DMS 273 treated with DMSO at 0.1 percent for 48 hours (cell line): ENCODE results near the gene HPD.

Experiments
- DNase-seq: peaks from one replicate; lab custom pipeline; 2025; lab: John Stamatoyannopoulos, UW

Gene HPD

GRCh38 chr12:121810833-121811433 is 47.7 kb downstream of the HPD start:
- no peak for DNase-seq

- DNase-seq, result no peak
Measured at GRCh38 chr12:121810234-121810817, 48.3 kb downstream of the HPD start.

- no peak for DNase-seq
Measured at GRCh38 chr12:121809712-121810116, 48.9 kb downstream of the HPD start.

- DNase-seq, result no peak
Measured at GRCh38 chr12:121808623-121809022, 50.0 kb downstream of the HPD start.

GRCh38 chr12:121807642-121808347 is 50.9 kb downstream of the HPD start:
- DNase-seq, result no peak

- no peak for DNase-seq
Measured at GRCh38 chr12:121806546-121807423, 51.9 kb downstream of the HPD start.

- no peak for DNase-seq
Measured at GRCh38 chr12:121806009-121806545, 52.6 kb downstream of the HPD start.

- no peak for DNase-seq
Measured at GRCh38 chr12:121805171-121806008, 53.3 kb downstream of the HPD start.

GRCh38 chr12:121804417-121805111 is 54.1 kb downstream of the HPD start:
- no peak for DNase-seq

- no peak for DNase-seq
Measured at GRCh38 chr12:121803861-121804416, 54.7 kb downstream of the HPD start, which contains the start of gene SETD1B. SETD1B (plus strand) TSS chr12:121804009; CDS start chr12:121804738, 729 bp downstream.

GRCh38 chr12:121802843-121803698 is 55.6 kb downstream of the HPD start:
- DNase-seq, result peak; percentile 83

- DNase-seq, result no peak
Measured at GRCh38 chr12:121802485-121802842, 56.2 kb downstream of the HPD start.

GRCh38 chr12:121801595-121802484 is 56.8 kb downstream of the HPD start:
- DNase-seq, result no peak

- DNase-seq, result no peak
Measured at GRCh38 chr12:121800694-121801594, 57.7 kb downstream of the HPD start.

- DNase-seq, result no peak
Measured at GRCh38 chr12:121799842-121800693, 58.6 kb downstream of the HPD start.

GRCh38 chr12:121799156-121799841 is 59.4 kb downstream of the HPD start:
- DNase-seq, result peak; percentile 30
